GM13976 (cell line): ENCODE results near the gene WDR1.
A peak's percentile ranks its signal among the peaks of the same experiment; 100 is the strongest.

Source experiments
- DNase-seq: peaks from one replicate; pipeline ENCODE4 v3.0.0; 2012; ENCODE audit warnings: low spot score
- in situ Hi-C: fragments of 300-500 bp; cut with MboI; formaldehyde crosslinking; loops from one replicate; pipeline ENCODE4 v1.12.0; 2022; ENCODE audit warnings: low sequenced_read_pairs, mixed read lengths, inconsistent platforms; ENCODE audit not compliant: unreplicated experiment
- TF ChIP-seq, protein P1 (sequence below): IDR thresholded peaks from 2 replicates; pipeline ENCODE4 v1.5.1; 2012; ENCODE audit warnings: borderline replicate concordance, mild to moderate bottlenecking; ENCODE audit not compliant: insufficient read depth; ENCODE audit errors: extremely low read depth, missing control alignments, control extremely low read depth

Gene WDR1

DNA sequence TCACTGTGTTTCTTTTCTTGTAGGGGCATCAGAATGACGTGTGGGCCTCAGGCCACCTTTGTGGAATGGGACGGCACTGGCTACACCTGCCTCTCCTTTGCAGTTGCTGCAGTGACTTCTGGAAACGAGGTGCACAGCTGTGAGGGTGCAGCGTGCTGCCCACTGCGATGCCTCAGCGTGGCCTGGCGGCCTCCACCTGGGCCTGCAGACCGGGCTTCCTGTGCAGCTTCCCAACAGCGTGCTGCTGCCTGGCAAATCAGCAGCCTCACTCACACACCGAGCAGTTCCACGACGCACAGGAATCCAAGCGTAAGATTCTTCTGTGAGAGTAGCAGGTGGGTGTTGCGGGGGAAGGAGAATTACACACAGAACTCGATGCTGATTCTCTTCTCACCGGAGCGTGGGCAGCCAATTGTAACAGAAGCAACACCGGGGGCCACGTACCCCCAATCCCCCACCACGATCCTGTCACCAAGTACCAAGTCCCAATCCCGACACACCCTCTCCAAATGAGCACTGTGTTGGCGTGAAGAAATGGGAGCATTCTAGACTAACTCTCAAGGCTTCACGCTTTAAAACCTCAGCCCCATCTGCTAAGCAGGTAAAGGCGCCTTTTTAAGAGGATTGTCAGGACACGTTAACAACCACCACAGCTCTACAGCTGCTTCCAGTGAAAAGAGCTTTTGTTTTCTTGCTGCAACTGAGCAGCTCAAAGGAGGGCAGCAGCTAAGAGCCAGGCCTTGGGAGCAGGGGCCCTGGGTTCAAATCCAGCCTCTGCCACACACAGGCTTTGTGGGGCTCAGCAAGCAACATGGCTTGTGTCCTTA lies 16.9 kb downstream of the WDR1 start:
- TF ChIP-seq, protein P1, sequence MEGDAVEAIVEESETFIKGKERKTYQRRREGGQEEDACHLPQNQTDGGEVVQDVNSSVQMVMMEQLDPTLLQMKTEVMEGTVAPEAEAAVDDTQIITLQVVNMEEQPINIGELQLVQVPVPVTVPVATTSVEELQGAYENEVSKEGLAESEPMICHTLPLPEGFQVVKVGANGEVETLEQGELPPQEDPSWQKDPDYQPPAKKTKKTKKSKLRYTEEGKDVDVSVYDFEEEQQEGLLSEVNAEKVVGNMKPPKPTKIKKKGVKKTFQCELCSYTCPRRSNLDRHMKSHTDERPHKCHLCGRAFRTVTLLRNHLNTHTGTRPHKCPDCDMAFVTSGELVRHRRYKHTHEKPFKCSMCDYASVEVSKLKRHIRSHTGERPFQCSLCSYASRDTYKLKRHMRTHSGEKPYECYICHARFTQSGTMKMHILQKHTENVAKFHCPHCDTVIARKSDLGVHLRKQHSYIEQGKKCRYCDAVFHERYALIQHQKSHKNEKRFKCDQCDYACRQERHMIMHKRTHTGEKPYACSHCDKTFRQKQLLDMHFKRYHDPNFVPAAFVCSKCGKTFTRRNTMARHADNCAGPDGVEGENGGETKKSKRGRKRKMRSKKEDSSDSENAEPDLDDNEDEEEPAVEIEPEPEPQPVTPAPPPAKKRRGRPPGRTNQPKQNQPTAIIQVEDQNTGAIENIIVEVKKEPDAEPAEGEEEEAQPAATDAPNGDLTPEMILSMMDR, result no peak
- DNase-seq, result no peak
- in situ Hi-C loops, result no loop called here

DNA sequence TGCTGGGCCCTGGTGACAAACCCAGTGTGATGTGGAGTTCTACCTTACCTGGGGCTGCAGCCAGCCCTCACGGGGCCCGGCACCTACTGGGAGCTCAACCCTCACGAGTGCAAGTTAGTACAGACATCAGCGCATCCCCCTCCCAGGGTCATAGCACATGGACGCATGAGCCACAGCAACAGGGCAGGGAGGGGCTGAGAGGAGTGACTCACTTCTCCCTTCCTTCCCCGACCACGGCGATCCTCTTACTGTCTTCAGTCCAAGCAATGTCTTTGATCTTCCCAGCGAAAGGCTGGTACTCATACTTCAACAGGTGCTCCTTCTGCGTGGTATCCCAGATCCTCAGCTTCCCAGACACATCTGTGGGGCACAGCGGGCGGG lies 17.8 kb downstream of the WDR1 start:
- TF ChIP-seq, protein P1, result no peak
- in situ Hi-C loops, result no loop called here
- DNase-seq, result no peak

DNA sequence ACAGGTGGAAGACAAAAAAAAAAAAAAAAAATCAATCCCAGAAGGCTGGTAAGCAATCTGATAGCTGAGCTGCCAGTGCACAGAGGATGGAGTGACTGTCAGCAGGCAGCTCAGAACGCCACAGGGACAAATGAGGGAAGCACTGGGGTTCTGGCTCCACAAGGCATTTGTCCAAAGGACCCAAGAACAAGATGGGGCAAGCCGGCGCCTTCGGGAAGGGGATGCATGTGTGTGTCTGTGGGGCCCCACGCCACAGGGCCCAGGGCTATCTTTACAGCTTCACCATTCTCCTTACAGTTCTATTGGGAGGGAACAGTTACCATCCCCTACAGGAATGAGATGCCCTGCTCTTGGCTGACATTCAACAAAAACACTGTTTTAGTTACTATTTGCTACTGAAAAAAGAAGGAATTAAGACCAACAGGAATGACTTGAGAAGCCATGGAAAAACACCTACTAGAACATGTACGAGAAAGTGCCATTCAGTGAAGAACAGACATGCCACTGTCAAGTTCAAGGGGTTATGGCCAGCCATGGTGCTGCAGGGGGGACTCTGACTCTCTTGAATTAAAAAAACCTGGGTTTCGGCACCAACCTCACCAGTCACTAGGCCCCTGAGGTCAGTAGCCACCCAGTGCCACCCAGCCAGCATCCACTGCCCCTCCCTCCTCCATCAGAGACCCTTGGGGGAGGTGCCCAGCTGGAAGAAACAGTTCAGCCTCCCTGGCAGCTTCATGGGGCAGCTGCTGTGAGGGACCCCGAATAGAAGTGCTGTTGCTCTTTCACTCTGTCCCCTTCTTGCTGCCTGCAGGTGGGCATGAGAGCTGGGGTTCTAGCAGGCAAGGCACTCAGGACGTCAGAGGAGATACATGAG lies 18.5 kb downstream of the WDR1 start:
- TF ChIP-seq, protein P1, result no peak
- no peak for DNase-seq
- in situ Hi-C loops, result no loop called here

DNA sequence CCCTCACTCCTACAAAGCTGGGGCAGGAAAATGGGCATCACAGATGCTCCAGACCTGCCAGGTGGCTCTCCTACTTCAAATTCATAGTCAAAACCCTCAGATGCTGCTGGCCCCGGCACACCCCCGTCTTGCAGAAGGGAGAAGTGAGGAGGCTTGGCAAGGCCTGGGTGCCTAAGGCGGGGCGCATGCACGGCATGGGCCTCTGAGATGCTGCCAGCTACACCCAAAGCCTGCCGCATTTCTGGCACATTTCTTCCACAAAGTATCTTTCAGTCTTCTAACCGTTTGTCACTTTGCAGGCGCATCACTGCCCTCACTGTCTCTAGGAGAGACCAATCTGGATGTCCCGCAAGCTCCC lies 19.6 kb downstream of the WDR1 start:
- in situ Hi-C loops, result no loop called here
- TF ChIP-seq, protein P1, result no peak
- no peak for DNase-seq

DNA sequence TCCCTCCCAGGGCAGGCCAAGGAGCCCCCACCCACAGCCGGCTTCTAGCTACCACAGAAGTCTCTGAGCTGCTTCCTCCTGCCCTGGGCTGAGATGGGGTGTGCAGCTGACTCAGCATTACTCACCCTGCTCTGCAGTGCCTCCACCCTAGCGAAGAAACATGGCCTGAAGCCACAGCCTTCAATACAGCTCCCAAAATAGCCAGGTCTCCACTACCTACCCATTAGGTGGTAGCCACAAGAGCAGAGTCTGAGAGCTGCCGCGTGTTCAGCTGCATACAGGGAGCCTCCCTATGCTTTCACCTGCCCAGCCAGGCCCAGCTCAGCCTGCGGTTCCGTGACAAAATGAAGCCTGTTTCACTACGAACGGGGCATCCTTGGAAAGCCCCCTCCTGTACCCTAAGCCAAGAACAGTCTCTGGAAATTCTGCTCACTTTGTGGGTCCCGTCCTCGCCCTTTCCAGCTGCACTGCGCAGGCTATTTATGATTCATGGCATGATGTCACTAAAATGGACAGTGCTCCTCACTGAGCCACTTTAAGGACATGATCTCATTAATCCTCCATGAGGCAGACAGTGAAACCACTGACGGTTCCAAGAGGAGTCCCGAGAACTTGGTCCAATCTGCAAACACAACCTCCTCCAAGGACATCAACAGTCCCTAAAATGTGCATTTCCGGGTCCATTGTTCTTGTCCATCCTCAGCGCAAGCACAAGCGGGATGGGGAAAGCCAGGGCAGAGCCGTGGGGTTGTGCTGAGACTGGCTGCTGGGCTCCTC lies 20.2 kb downstream of the WDR1 start:
- DNase-seq, result peak; percentile 90
- in situ Hi-C loops, result no loop called here
- TF ChIP-seq, protein P1, result no peak

DNA sequence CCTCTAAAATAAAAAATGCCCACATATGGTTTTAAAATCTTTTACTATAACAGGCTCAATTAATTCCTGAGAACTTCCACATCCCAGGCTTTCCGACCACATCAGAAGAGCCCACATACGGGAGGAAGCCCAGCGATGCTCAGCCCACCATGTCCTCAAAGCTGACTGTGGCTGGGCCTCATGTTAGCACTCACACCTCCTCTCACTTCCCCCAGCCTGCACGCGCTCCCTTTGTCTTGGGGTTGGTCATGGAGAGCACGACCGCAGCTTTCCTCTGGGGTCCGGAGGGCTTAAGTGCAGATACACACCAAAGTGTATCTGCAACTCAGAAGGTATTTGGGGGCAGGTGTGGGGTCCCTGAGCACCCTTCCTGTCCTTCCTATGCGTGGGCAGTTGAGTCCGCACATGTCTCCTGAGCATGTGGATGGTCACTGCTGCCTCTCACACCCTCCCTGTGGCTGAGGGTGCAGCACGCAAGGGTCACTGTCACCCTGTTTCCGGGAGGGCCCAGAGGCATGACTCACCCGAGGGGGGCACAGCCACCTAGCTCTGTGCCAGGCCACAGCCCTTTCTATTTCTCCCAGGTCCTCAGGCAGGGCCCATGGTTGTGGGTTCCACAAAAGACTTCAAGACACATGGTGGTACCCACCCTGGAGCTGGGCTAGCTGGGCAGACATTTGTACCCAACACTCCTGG lies 21.2 kb downstream of the WDR1 start:
- DNase-seq, result no peak
- TF ChIP-seq, protein P1, result no peak
- in situ Hi-C loops, result no loop called here
